Activated T-helper 1 cell treated with anti-CD3 and anti-CD28 coated beads, Interleukin-12 subunit alpha, Interleukin-12 subunit beta, Interleukin-2, Interleukin-4 antibody, amounts not matched to agents 30 ng/mL and 10 ng/mL and 1 ng/mL, durations not matched to agents 14 hours and 24 hours and 36 hours (primary cell): ENCODE data around the gene SLC9A9. TPM values are rescaled to one million over a fixed set of nuclear protein-coding genes. Genes with fewer than 3 reads are reported as not detected.

ENCODE experiments used
- DNase-seq: peaks from one replicate; pipeline ENCODE4 v3.0.0; 2021; ENCODE audit warnings: low spot score
- H3K27ac Mint-ChIP-seq: one replicate; pipeline ENCODE4 v1.8.0; 2021; ENCODE audit warnings: mild to moderate bottlenecking, mixed read lengths
- H3K27me3 Mint-ChIP-seq: one replicate; pipeline ENCODE4 v1.8.0; 2022; ENCODE audit warnings: mild to moderate bottlenecking, moderate library complexity, mixed read lengths; ENCODE audit not compliant: insufficient read depth
- H3K36me3 Mint-ChIP-seq: one replicate; pipeline ENCODE4 v1.8.0; 2021; ENCODE audit warnings: low read depth, mixed read lengths
- H3K4me1 Mint-ChIP-seq: one replicate; pipeline ENCODE4 v1.8.0; 2021; ENCODE audit warnings: low read depth, mixed read lengths
- H3K4me3 Mint-ChIP-seq: one replicate; pipeline ENCODE4 v1.8.0; 2021; ENCODE audit warnings: mild to moderate bottlenecking, moderate library complexity, mixed read lengths
- H3K9me3 Mint-ChIP-seq: one replicate; pipeline ENCODE4 v1.8.0; 2021; ENCODE audit warnings: mixed read lengths
- intact Hi-C: fragments of 100-400 bp; cut with micrococcal nuclease; formaldehyde crosslinking; loops from one replicate; pipeline ENCODE4 v1.15.1; 2024
- total RNA-seq: library from RNA; stranded (reverse); gene quantifications from 2 replicates; pipeline ENCODE4 v1.2.3, GENCODE V29; 2022

The SLC9A9 gene
- total RNA-seq, 1 donor from 2014 or later = 0.88 TPM

GRCh38 chr3:143351895-143352608 is 496.2 kb downstream of the SLC9A9 start:
- H3K9me3 Mint-ChIP-seq = no peaks in the 10 kb centered on the region
- H3K4me1 Mint-ChIP-seq = peaks cover 15% of the 10 kb centered on the region
- no peaks in the 10 kb centered on the region for H3K27me3 Mint-ChIP-seq
- intact Hi-C loops = no loop called here
- no peak overlapping the region for H3K4me3 Mint-ChIP-seq
- H3K27ac Mint-ChIP-seq = no peak overlapping the region
- DNase-seq = no peak
- no peaks in the 10 kb centered on the region for H3K36me3 Mint-ChIP-seq

DNA sequence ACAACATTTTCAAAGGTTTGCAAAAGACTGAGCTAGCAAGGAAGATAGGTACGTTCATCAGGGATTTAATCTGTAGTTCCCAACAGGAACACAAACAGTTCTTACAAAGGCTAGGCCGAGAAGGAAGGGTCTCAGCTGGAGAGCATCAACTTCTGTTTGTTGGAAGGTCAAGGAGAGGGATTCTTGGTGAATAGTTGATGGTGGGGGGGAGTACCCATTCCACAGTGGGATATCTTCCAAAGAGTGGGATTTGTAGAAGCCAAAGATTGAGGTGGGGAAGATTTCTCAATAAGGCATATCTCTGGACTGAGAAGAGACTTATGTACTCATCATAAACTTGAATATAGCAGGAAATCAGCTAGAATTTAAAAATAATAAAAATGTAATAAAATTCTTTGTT is 496.9 kb downstream of the SLC9A9 start:
- no peak for DNase-seq
- no peaks in the 10 kb centered on the region for H3K27me3 Mint-ChIP-seq
- intact Hi-C loops = no loop called here
- no peak overlapping the region for H3K4me3 Mint-ChIP-seq
- no peaks in the 10 kb centered on the region for H3K36me3 Mint-ChIP-seq
- H3K27ac Mint-ChIP-seq = no peak overlapping the region
- peaks cover 15% of the 10 kb centered on the region for H3K4me1 Mint-ChIP-seq
- H3K9me3 Mint-ChIP-seq = no peaks in the 10 kb centered on the region

DNA sequence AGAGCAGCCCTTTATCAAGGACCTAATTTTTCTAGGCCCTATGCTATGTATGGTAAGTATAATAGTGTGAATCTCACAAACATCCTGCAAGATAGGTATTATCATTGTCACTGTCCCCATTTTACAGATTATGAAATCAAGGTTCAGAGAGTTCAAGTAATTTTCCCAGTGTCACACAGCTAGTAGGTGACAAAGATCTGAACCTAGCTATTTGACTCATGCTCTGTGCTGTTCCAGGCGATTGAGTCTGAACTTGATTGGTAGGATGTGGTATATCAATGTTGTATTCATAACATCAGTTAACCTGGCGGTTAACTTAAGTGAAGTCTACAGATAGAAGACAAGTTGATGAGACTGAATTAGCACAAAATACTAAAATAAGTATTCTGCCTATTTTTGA is 498.8 kb downstream of the SLC9A9 start:
- no peaks in the 10 kb centered on the region for H3K27me3 Mint-ChIP-seq
- no peaks in the 10 kb centered on the region for H3K9me3 Mint-ChIP-seq
- no peaks in the 10 kb centered on the region for H3K36me3 Mint-ChIP-seq
- intact Hi-C loops = loop anchor here (5.0 kb wide), 1 partner anchor 287 kb away; no protein-coding TSS in a partner anchor
- H3K27ac Mint-ChIP-seq = no peak overlapping the region
- DNase-seq = no peak
- H3K4me1 Mint-ChIP-seq = peaks cover 27% of the 10 kb centered on the region
- H3K4me3 Mint-ChIP-seq = no peak overlapping the region

DNA sequence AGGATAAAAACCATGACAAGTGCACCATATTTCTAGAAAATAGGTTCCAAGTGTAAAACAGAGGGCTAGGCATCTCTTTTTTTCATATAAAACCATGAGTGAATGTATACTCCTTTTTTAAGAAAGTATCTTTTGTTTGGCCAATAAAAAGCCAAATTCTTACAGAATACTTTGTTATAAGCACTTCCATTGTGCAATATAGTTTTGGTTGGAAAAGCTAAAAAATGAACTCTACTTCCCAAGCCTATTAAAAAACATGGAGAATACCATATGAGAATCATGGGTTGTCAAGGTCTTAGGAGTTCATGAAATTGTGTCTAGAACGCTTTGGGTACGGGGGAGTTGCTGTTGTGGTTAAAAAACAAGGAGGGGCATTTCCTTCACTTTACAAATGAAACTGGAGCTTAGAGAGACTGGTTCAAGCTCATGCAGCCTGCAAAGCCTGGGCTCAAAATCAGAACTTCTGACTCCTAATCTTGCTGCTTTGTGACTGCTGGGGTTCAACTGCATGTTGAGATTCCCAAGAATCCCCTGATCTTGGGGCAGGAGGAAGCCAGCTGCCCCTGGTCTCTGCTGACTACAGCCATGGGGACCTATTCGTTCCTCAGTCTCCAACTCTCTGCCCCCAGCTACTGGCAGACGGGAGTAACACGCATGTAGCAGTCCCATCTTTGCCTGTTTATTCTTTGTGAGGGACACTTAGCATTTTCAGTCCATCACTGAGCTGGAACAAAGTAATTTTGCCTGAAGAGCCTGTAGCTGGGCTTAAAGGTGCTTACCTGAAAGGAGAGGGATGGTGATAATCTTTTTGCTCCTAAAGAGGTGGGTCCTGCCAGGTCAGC is 499.6 kb downstream of the SLC9A9 start:
- DNase-seq = no peak
- no peak overlapping the region for H3K4me3 Mint-ChIP-seq
- no peaks in the 10 kb centered on the region for H3K9me3 Mint-ChIP-seq
- no peaks in the 10 kb centered on the region for H3K27me3 Mint-ChIP-seq
- intact Hi-C loops = loop anchor here (5.0 kb wide), 1 partner anchor 286 kb away; no protein-coding TSS in a partner anchor
- H3K27ac Mint-ChIP-seq = no peak overlapping the region
- H3K36me3 Mint-ChIP-seq = no peaks in the 10 kb centered on the region
- peaks cover 28% of the 10 kb centered on the region for H3K4me1 Mint-ChIP-seq

DNA sequence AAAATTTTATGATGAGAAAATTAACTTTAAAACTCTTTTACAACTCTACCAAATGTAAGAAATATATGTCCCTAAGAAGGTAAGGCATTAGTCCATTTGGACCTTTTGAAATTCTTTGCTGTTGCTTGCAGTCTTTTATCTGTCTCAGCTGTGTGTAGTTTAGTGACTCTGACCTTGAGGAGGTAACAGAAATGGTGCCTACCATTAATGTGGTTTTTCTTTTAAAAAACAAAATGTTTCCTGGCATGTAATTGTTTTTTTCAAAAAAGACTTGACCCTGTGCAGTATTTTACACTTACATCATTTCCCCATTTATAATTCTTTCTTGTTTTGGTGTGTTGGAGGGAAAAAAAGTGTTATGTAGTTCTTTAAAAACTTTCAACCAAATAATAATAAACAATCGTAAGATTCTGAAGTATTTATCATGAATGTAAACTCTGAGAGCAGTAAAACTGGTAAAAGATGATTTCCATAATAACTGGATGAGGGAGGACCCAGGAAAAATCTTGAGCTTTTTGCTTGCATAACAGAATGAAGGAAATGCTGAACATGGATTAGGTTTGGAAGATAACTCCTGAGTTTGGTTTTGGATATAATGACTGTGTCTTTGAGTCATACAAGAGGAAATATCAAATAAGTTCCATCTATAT is 503.6 kb downstream of the SLC9A9 start:
- Mint-ChIP-seq H3K4me1 (peaks cover 27% of the 10 kb centered on the region), H3K27ac (no peak overlapping the region), H3K27me3 (no peaks in the 10 kb centered on the region), H3K4me3 (no peak overlapping the region), H3K36me3 (no peaks in the 10 kb centered on the region), H3K9me3 (no peaks in the 10 kb centered on the region)
- DNase-seq = no peak
- intact Hi-C loops = loop anchor here (5.0 kb wide), 1 partner anchor 282 kb away; no protein-coding TSS in a partner anchor

GRCh38 chr3:143343944-143344343 is 504.3 kb downstream of the SLC9A9 start:
- Mint-ChIP-seq H3K36me3 (no peaks in the 10 kb centered on the region), H3K27me3 (no peaks in the 10 kb centered on the region), H3K27ac (no peak overlapping the region), H3K9me3 (no peaks in the 10 kb centered on the region), H3K4me1 (peaks cover 23% of the 10 kb centered on the region), H3K4me3 (no peak overlapping the region)
- DNase-seq = no peak
- intact Hi-C loops = no loop called here

DNA sequence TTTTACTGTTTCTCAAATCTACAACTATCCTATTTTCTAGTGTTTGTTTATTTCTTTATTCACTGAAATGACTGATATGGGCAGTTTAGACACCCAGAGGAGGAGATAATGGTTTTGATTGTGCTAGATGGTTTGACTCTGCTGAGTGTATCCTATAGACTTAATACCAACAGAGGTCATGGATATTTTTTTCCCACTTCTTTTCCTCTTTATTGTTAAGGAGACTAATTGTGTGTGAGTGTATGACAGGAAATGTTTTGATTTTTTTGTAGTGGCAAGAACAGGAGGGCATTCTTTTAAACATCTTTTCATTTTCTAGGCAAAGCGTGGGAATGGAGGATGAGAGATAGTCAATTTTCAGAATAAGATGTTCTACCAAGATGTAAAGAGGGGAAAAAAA is 505.2 kb downstream of the SLC9A9 start:
- Mint-ChIP-seq H3K4me3 (no peak overlapping the region), H3K27ac (no peak overlapping the region), H3K4me1 (peaks cover 14% of the 10 kb centered on the region), H3K9me3 (no peaks in the 10 kb centered on the region), H3K36me3 (no peaks in the 10 kb centered on the region), H3K27me3 (no peaks in the 10 kb centered on the region)
- intact Hi-C loops = no loop called here
- DNase-seq = no peak

DNA sequence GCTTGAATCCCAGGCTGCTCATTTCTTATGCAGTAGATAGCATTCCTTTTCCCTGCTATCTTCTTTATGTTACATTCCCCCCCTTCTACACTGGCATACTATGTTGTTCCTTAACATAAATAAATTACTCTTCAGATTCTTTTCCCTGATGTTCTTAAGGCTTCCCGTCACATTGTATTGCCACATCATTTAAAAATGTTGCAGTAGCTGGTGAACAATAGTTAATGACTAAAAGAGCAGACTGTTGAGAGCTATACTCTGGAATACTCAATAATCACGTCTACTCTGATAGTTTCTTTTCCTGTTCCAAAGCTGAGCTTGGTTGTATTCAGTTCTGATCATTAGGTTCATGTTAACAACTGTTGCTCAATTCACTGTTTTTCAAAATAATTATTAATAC is 508.8 kb downstream of the SLC9A9 start:
- H3K27ac Mint-ChIP-seq = no peak overlapping the region
- DNase-seq = no peak
- H3K9me3 Mint-ChIP-seq = no peaks in the 10 kb centered on the region
- intact Hi-C loops = no loop called here
- peaks cover 1% of the 10 kb centered on the region for H3K4me1 Mint-ChIP-seq
- H3K4me3 Mint-ChIP-seq = no peak overlapping the region
- no peaks in the 10 kb centered on the region for H3K36me3 Mint-ChIP-seq
- peaks cover 2% of the 10 kb centered on the region for H3K27me3 Mint-ChIP-seq

DNA sequence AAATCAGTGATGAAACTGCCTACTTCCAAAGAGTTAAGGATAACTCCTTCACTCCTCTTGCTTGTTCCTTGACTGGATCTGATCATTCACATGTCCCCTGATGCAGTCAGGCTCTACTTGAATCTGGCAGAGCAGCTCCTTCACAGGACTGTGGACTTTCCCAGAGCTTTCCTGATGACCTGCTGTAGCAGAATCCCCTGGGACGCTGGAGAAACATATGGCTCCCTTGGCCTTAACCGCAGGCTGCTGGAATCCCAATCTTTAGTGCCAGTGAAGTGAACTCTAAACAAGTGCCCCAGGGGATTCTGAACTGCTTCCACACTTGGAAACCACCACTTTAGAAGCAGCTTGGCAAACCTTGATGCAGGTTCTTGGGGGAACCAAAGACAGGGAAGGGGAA is 510.9 kb downstream of the SLC9A9 start:
- Mint-ChIP-seq H3K4me3 (no peak overlapping the region), H3K27me3 (peaks cover 2% of the 10 kb centered on the region), H3K36me3 (no peaks in the 10 kb centered on the region), H3K9me3 (no peaks in the 10 kb centered on the region), H3K27ac (no peak overlapping the region), H3K4me1 (no peaks in the 10 kb centered on the region)
- DNase-seq = no peak
- intact Hi-C loops = no loop called here

DNA sequence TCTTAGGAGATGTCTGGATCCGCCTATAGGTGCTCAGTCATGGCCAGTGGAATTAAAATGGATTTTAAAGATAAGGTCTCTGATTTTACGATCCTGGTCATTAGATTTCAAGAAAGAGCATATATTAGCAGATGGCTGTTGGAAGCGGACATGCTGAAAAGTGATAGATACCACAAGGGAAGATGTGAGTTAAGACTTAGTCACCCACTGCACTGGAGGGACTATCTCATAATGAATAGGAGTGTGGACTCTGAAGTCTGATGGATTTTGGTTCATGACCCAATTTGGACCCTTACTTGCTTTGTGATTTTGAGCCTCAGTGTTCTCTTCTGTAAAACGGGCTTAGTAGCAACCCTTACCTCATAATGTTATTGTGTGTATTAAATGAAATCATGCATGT is 514.0 kb downstream of the SLC9A9 start:
- intact Hi-C loops = no loop called here
- H3K27me3 Mint-ChIP-seq = peaks cover 2% of the 10 kb centered on the region

DNA sequence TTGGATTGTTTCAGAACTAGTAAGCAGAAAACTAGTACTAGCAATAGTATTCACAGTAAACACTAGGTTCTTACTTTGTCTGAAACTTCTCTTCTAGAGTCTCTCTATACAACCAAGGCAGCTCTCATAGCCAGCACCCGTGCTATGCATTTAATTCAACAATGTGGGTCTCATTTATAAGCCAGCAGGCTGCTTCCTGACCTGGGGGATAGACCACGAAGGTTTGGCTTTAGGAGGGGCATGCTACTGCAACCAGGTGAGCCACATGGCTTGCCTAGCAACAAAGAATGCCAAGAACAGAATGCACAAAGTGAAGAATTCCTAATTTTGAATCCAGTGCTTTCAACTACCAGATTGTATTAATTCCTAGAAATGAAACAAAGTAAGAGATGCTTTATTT is 514.9 kb downstream of the SLC9A9 start:
- H3K27ac Mint-ChIP-seq = no peak overlapping the region
- no peaks in the 10 kb centered on the region for H3K4me1 Mint-ChIP-seq
- intact Hi-C loops = no loop called here
- no peak overlapping the region for H3K4me3 Mint-ChIP-seq
- DNase-seq = no peak
- H3K36me3 Mint-ChIP-seq = no peaks in the 10 kb centered on the region
- H3K27me3 Mint-ChIP-seq = peaks cover 2% of the 10 kb centered on the region
- H3K9me3 Mint-ChIP-seq = no peaks in the 10 kb centered on the region

More for the DNA sequence above, 514.0 kb downstream of the SLC9A9 start:
- Mint-ChIP-seq H3K4me1 (no peaks in the 10 kb centered on the region), H3K36me3 (no peaks in the 10 kb centered on the region), H3K9me3 (no peaks in the 10 kb centered on the region), H3K4me3 (no peak overlapping the region), H3K27ac (no peak overlapping the region)
- DNase-seq = no peak

- no peaks in the 10 kb centered on the region for H3K4me1 Mint-ChIP-seq
- no peak overlapping the region for H3K4me3 Mint-ChIP-seq
- intact Hi-C loops = no loop called here
- H3K27ac Mint-ChIP-seq = no peak overlapping the region
- H3K9me3 Mint-ChIP-seq = no peaks in the 10 kb centered on the region
- H3K36me3 Mint-ChIP-seq = no peaks in the 10 kb centered on the region
- peaks cover 2% of the 10 kb centered on the region for H3K27me3 Mint-ChIP-seq
- no peak for DNase-seq
Measured at GRCh38 chr3:143332026-143332425, 516.2 kb downstream of the SLC9A9 start.

GRCh38 chr3:143331350-143331749 is 516.9 kb downstream of the SLC9A9 start:
- Mint-ChIP-seq H3K4me1 (no peaks in the 10 kb centered on the region), H3K4me3 (no peak overlapping the region), H3K36me3 (no peaks in the 10 kb centered on the region), H3K27me3 (peaks cover 2% of the 10 kb centered on the region), H3K9me3 (no peaks in the 10 kb centered on the region), H3K27ac (no peak overlapping the region)
- no peak for DNase-seq
- intact Hi-C loops = no loop called here
